LNCAP (cell line): ENCODE results near the gene GABRB2.

Source experiments
- TF ChIP-seq, protein P1 (sequence below): fragments of 450-650 bp; IDR thresholded peaks from 2 replicates; pipeline ENCODE4 v1.5.1; 2017; ENCODE audit warnings: mild to moderate bottlenecking

GABRB2 gene

DNA sequence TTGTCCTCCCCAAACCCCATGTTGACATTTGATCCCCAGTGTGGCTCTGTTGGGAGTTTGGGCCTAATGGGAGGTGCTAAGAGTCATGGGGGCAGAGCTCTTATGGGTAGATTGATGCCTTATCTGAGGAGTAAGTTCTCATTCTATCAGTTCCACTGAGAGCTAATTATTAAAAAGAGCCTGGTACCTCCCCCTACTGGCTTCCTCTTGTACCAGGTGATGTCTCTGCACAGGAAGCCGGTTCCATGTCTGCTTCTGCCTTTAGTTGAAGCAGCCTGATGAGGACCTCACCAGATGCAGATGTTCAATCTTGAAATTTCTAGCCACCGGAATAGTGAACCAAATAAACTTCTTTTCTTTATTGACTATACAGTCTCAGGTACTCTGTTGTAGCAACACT is 10.8 kb downstream of the GABRB2 start:
- TF ChIP-seq, protein P1, sequence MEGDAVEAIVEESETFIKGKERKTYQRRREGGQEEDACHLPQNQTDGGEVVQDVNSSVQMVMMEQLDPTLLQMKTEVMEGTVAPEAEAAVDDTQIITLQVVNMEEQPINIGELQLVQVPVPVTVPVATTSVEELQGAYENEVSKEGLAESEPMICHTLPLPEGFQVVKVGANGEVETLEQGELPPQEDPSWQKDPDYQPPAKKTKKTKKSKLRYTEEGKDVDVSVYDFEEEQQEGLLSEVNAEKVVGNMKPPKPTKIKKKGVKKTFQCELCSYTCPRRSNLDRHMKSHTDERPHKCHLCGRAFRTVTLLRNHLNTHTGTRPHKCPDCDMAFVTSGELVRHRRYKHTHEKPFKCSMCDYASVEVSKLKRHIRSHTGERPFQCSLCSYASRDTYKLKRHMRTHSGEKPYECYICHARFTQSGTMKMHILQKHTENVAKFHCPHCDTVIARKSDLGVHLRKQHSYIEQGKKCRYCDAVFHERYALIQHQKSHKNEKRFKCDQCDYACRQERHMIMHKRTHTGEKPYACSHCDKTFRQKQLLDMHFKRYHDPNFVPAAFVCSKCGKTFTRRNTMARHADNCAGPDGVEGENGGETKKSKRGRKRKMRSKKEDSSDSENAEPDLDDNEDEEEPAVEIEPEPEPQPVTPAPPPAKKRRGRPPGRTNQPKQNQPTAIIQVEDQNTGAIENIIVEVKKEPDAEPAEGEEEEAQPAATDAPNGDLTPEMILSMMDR = peak; percentile 45

DNA sequence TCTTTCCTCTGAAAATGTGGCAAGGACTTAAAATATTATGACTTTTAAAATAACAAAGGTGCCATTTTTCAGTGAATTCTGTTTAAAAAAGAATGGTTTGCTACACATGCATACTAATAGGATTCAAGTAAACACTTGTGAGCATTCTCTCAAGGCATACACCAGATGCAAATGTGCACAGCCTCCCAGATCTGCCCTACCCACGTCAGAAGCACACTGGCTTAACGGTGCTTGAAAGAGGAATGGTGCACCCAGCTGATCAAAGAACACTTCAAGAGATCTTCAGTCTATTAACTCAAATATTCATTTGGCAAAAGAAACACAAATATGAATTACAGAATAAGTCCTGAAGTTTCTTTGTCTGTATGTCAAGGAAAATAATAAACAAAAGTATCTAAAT is 15.8 kb downstream of the GABRB2 start:
- TF ChIP-seq, protein P1 = no peak

DNA sequence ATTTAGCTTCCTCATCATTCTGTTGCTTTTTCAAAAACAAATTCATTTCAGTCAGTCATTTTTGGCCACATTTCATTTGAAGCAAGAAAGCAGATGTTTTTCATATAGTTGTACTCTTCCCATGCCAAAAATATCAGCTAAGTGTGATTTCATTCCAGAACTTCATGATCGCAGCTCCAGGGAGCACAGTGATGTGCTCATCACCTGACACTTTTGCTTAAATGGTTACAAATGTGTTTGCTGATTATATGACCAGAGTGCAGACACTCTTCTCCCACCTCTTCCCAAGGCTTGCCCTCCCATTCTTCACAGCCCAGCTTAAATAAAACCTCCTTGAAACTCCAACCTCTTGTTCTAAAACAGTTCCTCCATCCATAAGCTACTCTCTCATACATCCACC is 32.6 kb downstream of the GABRB2 start:
- TF ChIP-seq, protein P1 = no peak

DNA sequence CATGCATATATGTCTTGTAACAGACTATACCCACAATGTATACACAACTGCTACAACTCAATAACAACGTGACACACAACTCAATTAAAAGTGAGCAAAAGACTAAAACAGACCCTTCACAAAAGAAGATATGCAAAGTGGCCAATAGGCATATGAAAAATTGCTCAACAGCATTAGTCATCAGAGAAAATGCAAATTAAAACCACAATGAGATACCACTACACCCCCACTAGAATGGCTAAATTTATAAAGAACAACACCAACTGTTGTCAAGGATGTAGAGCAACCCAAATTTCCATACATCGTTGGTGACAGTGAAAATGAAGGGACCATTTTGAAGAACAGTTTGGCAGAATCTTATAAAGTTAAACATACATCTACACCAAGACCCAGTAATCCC is 38.9 kb downstream of the GABRB2 start:
- TF ChIP-seq, protein P1 = no peak

DNA sequence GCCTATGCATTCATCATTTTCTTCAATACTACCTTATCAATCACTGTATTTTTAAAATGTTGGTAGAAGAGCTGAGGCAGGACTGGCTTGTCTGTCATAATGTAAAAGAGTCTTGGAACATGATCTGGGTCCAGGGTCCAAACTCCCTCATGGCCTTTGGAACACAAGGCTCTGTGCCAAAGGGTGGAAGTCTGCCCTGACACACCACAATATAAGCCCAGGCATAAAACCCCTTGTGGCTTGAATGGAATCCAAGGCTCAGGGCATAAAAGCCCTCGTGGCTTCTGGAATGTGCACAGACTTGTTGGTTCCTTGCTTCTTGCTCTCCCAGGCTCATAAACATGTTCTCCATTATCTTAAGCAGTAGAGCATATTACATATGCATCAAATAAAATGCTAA is 48.0 kb downstream of the GABRB2 start:
- TF ChIP-seq, protein P1 = no peak

DNA sequence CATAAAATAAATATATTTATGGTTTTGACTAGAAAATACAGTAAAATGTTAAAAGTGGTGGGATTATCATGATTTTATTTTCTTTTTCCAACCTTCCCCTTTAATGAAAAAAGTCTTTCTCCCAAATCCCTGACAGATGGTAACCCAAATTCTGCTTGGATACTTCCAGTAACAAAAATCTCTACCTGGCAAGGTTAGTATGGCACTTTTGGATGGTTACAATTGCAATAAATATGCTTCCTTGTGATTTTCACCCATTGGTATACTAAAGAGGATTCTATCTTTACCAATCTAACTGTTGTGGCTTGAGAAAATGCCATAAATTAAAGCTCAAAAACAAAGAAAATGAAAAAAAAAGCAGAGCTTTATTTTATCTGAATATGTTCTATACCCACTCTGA is 62.8 kb downstream of the GABRB2 start:
- TF ChIP-seq, protein P1 = no peak

DNA sequence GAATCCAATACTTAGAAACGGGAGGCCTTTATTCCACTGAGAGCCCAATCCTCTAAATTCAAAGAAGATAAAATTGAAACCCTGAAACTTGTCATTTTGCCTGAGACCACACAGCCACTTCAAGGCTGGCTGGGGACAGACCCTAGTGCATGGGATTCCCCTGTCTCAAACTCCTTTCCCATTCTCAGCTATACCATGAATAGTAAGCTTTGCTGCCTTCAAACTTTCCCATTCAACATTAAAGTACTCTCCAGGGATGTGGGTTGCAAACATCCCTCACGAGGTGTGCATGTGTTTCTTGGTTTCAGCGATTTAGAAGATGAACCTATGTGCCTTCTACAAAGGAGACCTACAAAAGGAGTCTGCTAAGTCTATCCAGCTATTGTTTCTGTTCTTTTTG is 64.6 kb downstream of the GABRB2 start:
- TF ChIP-seq, protein P1 = no peak

DNA sequence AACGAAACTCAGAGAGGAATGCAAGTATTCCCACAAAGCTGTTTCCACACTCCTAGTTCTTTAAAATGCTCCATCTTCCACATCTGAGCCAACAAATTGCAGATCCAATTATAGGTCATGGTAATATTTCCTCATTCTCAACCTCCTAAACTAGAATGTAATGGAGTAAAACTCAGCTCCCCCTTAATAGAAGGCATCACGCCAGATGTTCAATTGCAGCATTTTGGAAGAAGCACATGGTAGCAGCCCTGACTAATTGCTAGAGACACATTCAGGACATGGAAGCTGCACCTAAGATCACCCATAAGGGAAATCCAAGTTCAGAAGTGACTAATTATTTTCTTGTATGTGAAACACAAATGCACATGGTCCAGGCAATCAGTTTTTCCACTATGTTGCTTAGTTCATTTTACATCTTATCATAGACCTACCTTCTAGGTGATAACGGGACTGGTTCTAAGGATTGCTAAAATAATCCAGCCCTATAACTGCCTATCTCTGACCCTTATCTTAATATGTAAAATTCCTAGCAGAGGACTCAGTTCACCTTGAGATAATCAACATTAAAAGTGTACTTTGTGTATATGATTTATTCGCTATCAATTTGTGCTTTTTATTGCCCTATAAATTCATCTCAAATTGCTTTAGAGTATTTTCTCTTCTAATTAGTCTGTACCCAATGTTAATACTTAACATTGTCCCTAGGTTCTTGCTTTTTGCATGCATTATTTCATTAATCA is 75.1 kb downstream of the GABRB2 start:
- TF ChIP-seq, protein P1 = no peak
